GM21717 (cell line): ENCODE results near the gene XPR1.
"Not testable (repeated sequence)": the region's sequence is repeated elsewhere in the genome, so short reads cannot be mapped to it uniquely, and the experiment has no call there.

ENCODE experiments used
- ATAC-seq: cut with Tn5 transposase; IDR thresholded peaks from one replicate; pipeline ENCODE4 v1.9.1; 2021; ENCODE audit warnings: mild to moderate bottlenecking, moderate library complexity; ENCODE audit not compliant: unreplicated experiment

Gene XPR1

GRCh38 chr1:180710746-180711145, 78.9 kb downstream of the XPR1 start:
- not testable (repeated sequence) for ATAC-seq

GRCh38 chr1:180711260-180711659, 79.4 kb downstream of the XPR1 start:
- not testable (repeated sequence) for ATAC-seq

- no peak for ATAC-seq
These were observed 88.9 kb downstream of the XPR1 start for GRCh38 chr1:180720753-180721152.

GRCh38 chr1:180722586-180722985, 90.8 kb downstream of the XPR1 start:
- ATAC-seq, result no peak

GRCh38 chr1:180724055-180724454, 92.2 kb downstream of the XPR1 start:
- ATAC-seq, result no peak

- not testable (repeated sequence) for ATAC-seq
These were observed 94.2 kb downstream of the XPR1 start for GRCh38 chr1:180726024-180726423.

- ATAC-seq, result not testable (repeated sequence)
These were observed 95.9 kb downstream of the XPR1 start for GRCh38 chr1:180727751-180728150.

- no peak for ATAC-seq
These were observed 96.8 kb downstream of the XPR1 start for GRCh38 chr1:180728472-180729106.

- ATAC-seq, result no peak
These were observed 99.3 kb downstream of the XPR1 start for GRCh38 chr1:180731131-180731530.

GRCh38 chr1:180732866-180733265, 101.0 kb downstream of the XPR1 start:
- no peak for ATAC-seq

- ATAC-seq, result no peak
These were observed 102.5 kb downstream of the XPR1 start for GRCh38 chr1:180734366-180734765.

- no peak for ATAC-seq
These were observed 110.8 kb downstream of the XPR1 start for GRCh38 chr1:180742663-180743062.

GRCh38 chr1:180743868-180744267, 112.0 kb downstream of the XPR1 start:
- no peak for ATAC-seq

GRCh38 chr1:180745098-180745497, 113.3 kb downstream of the XPR1 start:
- no peak for ATAC-seq

- no peak for ATAC-seq
These were observed 120.1 kb downstream of the XPR1 start for GRCh38 chr1:180751921-180752320.

GRCh38 chr1:180754453-180754852, 122.6 kb downstream of the XPR1 start:
- ATAC-seq, result no peak

GRCh38 chr1:180757657-180758056, 125.8 kb downstream of the XPR1 start:
- no peak for ATAC-seq

GRCh38 chr1:180762796-180763195, 131.0 kb downstream of the XPR1 start:
- ATAC-seq, result no peak

- ATAC-seq, result no peak
These were observed 133.3 kb downstream of the XPR1 start for GRCh38 chr1:180765151-180765550.

- no peak for ATAC-seq
These were observed 138.1 kb downstream of the XPR1 start for GRCh38 chr1:180769889-180770288.

GRCh38 chr1:180773210-180773865, 141.5 kb downstream of the XPR1 start:
- ATAC-seq, result no peak

GRCh38 chr1:180775801-180776200, 144.0 kb downstream of the XPR1 start:
- no peak for ATAC-seq
